HG02943 (cell line): ENCODE data around the gene CPNE8.

Source experiments
- ATAC-seq: cut with Tn5 transposase; IDR thresholded peaks from one replicate; pipeline ENCODE4 v1.9.1; 2021; ENCODE audit warnings: mild to moderate bottlenecking, low read depth, moderate library complexity; ENCODE audit not compliant: unreplicated experiment

The CPNE8 gene

DNA sequence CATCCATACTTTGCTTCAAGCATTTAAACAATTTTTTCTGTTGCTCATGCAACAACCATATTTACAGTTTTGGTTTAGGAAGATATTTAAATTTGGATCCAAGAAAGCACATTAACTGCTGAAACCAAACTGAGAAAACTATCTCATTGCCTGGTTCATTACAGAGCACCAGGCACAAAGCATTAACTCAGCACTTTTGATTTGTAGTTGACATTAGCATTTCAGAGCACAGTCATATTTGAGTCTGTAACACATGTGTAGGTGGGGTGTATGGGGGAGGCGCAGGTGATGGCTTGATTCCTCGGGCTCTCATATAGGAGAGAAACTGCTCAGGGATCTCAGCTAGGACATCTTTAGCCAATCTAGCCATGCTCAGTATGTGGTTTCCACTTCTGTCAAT, 251.7 kb downstream of the CPNE8 start:
- no peak for ATAC-seq

DNA sequence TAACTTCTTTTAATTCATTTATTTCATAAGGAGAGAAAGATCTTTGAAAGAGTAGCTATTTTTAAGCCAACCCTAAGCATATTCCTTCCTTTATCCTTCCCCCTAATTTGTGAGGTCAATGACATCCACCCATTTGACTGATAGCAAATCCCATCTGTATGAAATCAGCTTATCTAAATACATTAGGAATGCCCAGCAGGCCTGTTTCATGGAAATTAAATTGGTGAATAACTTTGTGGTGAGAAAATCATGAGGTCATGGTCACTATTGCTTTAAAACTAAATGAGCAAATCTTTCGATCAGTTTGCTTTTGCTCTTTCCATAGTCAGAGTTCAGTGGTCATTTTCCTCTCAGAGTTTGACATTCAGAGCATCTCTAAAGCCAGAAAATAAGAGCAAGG, 256.6 kb downstream of the CPNE8 start:
- no peak for ATAC-seq

- no peak for ATAC-seq
Observed at GRCh38 chr12:38646146-38646545, 259.2 kb downstream of the CPNE8 start.

DNA sequence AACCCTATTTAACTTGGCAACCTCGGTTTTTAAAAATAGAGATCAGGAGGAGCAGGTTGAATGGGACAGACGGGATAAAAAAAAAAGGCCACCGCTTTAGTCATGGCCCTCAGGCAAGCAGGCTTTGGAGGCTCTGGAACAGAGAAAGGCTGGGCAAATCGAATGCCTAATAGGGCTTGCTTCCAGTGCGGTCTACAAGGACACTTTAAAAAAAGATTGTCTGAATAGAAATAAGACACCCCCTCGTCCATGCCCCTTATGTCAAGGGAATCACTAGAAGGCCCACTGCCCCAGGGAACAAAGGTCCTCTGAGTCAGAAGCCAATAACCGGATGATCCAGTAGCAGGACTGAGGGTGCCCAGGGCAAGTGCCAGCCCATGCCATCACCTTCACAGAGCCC, 265.8 kb downstream of the CPNE8 start:
- no peak for ATAC-seq

DNA sequence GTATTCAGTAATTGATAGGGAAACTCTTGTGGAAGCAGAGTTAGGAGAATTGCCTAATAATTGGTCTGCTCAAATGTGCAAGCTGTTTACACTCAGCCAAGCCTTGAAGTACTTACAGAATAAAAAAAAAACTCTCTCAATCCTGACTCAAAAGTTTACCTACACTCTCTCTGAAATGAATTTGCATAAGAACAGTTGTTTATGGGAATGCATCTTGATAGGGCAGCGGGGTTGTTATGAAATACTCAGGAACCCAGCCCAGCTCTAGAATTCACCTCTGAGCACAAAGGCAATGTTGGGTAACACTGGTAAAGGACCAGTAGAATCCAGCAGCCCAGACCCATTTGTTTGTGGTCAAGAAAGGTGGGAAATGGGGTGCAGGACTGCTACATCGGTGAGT, 267.0 kb downstream of the CPNE8 start:
- no peak for ATAC-seq

- no peak for ATAC-seq
Observed at GRCh38 chr12:38633511-38633910, 271.9 kb downstream of the CPNE8 start.

GRCh38 chr12:38629064-38629463, 276.3 kb downstream of the CPNE8 start:
- no peak for ATAC-seq

DNA sequence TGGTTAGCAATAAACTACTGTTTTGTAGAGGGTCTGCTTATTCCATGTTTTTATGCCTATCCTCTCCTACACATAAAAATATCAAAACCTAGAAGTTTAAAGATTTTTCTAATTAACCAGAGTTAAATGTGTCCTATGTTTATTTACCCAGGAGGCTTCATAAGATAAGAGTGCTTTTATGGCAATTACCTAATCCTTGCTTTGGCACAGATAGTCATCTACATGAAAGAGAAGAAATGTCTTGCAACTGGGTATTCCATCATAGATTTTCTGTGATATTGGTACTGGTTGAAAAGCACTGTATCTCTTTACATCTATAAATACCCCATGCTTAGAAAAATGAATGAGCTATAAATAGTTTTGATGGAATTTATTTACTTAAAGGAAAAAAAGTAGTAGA, 277.1 kb downstream of the CPNE8 start:
- ATAC-seq: no peak

DNA sequence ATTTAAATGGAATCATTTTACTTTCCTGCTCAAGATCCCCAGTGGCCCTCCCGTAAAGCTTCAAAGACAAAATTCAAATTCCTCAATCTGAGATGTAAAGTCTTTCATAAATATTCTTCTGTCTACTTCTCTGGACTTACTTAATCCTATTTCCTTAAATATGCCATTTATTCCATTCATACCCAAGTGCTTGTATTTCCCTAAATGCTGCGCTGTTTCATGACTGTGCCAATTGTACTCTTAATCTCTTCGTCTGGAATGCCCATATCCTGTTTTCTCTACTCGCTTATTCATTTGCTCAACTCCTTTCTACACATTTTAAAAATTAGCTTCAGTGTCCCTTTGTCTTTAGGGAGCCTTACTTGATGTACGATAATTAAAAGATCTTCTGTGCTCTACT, 280.1 kb downstream of the CPNE8 start:
- ATAC-seq: no peak

DNA sequence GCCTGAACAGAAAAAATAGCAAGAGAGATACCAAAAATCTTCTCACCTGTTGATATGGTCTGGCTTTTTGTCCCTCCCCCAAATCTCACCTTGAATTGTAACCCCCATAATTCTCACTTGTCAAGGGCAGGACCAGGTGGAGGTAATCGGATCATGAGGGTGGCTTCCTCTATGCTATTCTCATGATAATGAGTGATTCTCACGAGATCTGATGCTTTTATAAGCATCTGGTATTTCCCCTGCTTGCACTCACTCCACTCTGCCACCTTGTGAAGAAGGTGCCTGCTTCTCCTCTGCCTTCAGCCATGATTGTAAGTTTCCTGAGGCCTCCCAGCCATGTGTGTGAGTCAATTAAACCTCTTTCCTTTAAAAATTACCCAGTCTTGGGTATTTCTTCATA, 291.2 kb downstream of the CPNE8 start:
- no peak for ATAC-seq

- ATAC-seq: no peak
Observed at GRCh38 chr12:38610808-38611350, 294.5 kb downstream of the CPNE8 start.

DNA sequence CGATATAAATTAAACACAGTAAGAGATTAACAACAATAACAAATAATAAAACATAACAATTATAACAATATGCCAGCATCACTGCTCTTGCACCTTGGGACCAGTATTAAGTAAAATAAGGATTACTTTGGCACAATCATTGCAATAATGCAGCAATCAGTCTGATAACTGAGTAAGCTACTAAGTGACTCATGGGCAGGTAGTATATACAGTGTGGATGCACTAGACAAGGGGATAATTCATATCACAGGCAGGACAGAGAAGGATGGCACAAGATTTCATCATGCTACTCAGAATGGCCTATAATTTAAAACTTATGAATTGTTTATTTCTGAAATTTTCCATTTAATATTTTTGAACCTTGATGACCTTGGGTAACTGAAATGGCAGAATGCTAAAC, 298.1 kb downstream of the CPNE8 start:
- no peak for ATAC-seq
